ENCODE results near the gene MMP23B.
"Not testable (repeated sequence)": the region's sequence is repeated elsewhere in the genome, so short reads cannot be mapped to it uniquely, and the experiment has no call there.

DNA sequence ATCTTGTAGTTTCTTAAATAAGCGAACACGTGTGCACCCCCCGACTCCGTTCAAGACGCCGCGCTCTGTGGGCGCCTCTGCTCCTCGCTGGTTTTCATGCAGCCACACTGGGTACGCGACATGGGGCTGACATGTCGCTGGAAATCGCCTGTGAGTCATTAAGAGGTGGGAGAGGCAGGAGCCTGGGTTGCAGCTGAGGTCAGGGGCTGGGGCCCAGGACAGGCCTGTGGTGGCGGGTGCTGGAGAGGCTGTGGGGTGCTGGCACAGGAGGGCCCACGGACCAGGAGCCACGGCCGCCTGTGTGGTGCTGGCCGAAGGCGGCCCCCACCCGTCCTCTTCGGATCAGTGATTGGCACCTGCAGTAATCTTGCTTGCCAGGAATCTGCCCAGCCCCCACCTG, 42.8 kb downstream of the MMP23B start:
- TF ChIP-seq POLR2A (IDR thresholded peaks at IDR 0.05; ENCODE audit: low read depth, low read length); POLR2AphosphoS5 (IDR thresholded peaks at IDR 0.05; ENCODE audit: low read depth, low read length); TAF1 (IDR thresholded peaks at IDR 0.05; ENCODE audit: borderline replicate concordance, low read depth, low read length): not testable (repeated sequence)
